GM21515 (cell line): ENCODE data around the gene FAU.

Experiments used
- ATAC-seq: cut with Tn5 transposase; IDR thresholded peaks from one replicate; pipeline ENCODE4 v1.9.1; 2021; ENCODE audit not compliant: unreplicated experiment

The FAU gene

DNA sequence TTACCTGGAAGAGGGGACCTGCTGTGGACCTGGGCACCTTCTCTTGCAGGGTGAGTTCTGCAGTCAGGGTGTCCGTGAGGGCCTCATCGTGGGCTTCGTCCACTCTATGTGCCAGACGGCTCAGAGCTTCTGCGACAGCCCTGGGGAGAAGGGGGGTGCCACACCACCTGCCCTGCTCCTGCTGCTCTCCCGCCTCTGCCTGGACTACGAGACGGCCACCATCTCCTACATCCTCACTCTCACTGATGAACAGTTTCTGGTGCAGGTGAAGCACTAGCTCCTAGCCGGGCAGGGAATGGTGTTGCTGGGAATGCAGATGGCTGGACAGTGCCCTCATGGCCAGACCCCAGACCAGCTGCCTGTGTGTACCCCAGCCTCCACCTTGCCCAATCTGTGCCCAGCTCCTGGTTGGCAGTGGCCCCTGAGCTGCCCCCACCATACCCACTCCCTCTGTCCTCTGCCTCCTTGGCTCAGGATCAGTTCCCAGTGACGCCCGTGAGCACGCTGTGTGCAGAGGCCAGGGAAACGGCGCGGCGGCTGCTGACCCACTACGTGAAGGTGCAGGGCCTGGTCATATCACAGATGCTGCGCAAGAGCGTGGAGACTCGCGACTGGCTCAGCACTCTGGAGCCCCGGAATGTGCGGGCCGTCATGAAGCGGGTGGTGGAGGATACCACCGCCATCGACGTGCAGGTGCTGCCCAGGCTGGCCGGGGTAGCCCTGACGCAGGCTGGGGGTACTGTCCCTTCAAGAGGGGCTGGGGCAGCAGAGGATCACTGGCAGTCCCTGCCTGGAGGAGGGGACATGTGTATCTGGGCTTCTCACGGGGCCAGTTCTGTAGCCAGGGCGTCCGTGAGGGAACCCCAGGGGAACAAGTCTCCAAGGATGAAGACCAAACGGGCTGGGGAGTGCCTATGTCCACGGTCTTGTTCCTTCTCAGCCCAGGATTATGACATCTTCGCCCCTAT lies 12.4 kb downstream of the FAU start:
- ATAC-seq, result no peak

GRCh38 chr11:65108469-65109123 lies 13.3 kb downstream of the FAU start:
- ATAC-seq, result no peak

DNA sequence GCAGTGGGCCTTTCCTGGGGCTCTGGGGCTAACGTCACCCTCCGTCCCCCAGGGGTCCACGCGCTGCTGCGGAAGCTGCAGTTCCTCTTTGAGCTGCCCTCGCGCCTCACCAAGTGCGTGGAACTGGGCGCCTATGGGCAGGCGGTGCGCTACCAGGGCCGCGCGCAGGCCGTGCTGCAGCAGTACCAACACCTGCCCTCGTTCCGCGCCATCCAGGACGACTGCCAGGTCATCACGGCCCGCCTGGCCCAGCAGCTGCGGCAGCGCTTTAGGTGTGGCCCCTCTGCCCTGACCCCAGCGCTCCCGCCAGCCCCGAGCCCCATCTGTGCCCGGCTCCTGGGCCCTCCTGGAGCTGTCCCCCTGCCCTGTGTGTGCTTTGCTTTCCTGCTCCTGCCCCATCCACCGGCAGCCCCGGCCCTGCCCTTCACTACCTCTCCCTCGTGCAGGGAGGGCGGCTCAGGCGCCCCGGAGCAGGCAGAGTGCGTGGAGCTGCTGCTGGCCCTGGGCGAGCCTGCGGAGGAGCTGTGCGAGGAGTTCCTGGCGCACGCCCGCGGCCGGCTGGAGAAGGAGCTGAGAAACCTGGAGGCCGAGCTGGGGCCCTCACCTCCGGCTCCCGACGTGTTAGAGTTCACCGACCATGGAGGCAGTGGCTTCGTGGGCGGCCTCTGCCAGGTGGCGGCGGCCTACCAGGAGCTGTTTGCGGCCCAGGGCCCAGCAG lies 14.0 kb downstream of the FAU start:
- no peak for ATAC-seq

GRCh38 chr11:65107078-65107477 lies 14.9 kb downstream of the FAU start:
- no peak for ATAC-seq

DNA sequence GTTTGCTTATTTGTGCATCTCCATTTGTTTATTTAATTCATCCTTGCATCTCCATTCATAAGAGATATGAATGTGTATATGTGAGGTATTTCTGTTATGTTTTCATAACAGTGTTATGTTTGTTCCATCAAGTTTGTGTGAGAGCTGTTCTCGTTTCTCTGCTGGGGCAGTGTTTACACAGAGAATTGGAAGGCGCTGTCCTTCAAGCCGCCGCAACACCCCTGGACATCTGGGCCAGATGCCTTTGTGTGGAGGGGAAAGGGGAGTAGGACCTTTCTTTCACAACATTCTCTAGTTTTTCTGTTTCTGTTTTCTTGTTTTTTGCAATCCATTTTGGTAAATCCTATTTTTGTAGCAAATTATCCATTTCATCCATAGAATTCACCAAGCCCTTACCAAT lies 17.3 kb downstream of the FAU start:
- ATAC-seq, result no peak

GRCh38 chr11:65103476-65103875 lies 18.5 kb downstream of the FAU start:
- ATAC-seq, result no peak

DNA sequence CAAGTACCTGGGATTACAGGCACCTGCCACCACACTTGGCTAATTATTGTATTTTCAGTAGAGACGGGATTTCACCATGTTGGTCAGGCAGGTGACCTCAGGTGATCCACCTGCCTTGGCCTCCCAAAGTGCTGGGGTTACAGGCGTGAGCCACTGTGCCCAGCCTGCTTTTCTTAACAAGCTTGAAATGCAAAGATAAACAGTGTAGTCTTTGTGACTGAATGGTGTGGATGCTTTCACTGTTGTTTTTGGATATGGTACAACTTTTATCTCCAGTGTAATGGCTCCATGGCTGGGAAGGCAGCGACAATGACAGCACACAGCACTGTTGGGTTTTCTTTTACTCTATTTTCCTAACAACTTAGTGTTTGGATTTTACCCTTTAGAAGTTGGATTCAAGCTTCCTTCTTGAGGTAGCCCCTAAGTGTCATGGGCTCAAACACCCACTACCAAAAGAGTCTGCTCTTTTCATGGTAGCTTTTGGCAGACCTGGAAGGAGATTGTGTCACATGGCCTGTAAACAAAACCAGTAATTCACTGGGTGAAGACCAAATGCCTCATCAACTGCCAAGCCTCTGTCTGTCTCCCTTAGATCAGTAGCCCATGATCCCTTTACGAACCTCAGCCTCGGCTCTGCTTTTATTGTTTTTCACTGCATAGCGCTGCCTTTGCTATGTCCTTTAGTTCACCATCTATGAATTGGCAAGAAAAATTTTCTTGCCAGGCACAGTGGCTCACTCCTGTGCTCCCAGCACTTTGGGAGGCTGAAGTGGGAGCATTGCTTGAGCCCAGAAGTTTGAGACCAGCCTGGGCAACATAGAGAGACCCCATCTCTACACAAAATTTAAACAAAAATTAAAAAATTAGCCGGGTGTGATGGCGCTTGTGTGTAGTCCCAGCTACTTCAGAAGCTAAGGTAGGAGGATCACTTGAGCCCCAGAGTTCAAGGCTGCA lies 19.5 kb downstream of the FAU start:
- ATAC-seq, result no peak

GRCh38 chr11:65100674-65101350 lies 21.1 kb downstream of the FAU start:
- ATAC-seq, result no peak

DNA sequence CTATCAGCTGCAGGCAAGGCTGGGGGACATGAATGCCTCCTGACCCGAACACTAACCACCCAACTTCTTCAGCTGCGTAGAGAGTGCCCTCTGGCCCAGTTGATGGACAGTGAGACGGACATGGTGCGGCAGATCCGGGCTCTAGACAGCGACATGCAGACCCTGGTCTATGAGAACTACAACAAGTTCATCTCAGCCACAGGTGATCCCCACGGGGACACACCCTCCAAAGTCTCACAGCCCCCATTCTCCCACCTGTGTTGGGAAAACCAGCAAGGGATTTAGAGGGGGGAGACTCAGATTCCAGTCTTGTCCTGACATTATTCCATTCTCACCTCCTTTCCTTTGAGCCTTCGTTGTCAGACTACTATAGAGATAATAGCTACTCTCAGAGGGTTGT lies 25.0 kb downstream of the FAU start:
- peak; percentile 5 for ATAC-seq

DNA sequence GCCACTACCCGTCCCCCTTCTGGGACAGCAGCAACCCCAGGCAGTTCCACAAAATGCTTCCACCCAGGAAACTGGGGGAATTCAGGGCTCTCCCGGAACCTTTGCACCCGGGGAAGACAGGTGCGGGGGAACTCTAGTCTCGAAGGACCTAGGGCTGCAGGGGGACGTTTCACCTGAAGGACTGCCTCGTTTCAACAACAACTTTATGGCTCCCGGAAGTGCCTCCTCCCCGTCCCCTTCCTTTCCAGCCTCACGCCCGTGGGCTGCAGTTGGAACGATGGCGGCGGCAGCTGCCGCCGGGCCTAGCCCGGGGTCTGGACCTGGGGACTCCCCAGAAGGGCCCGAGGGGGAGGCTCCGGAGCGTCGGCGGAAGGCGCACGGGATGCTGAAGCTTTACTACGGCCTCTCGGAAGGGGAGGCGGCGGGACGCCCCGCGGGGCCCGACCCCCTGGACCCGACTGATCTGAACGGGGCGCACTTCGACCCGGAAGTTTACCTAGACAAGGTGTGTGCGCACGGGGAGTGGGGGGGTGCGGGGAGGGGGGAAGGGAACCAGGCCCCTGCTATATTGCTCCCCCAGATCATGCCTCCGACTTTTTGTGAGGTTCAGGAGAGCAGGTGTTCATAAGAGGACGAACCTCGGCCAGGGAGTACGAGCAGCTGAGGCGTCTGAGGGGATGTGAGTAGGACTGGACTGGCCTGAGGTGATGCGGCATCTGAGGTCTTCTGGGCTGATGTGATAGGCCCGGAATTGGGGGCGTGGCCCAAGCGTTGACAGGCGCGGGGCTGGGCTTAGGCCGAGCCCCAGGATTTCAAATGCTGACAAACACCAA lies 25.7 kb downstream of the FAU start, which contains the start of gene VPS51:
VPS51 (plus strand) TSS at position 241 of the 833 bp plus-strand sequence; CDS start at position 278, 37 bp downstream.
- ATAC-seq, result peak; percentile 69

GRCh38 chr11:65095427-65095826 lies 26.5 kb downstream of the FAU start:
- ATAC-seq, result no peak

DNA sequence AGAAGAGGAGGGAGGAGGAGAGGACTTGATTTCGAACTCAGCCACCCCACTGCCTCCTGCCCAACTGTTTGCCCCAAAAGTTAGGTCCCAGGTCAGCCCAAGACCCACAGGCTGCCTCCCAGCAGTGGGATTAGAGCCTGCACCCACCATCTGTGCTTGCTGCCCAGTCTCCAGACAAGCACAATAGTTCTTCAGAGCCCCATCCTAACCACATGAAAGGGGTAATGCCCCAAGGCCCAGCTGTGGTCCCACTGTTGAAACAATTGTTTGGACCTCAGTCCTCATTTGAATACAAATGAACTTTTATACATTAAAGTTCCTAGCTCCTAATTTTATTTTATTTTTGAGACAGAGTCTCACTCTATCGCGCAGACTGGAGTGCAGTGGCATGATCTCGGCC lies 31.3 kb downstream of the FAU start:
- ATAC-seq, result no peak

DNA sequence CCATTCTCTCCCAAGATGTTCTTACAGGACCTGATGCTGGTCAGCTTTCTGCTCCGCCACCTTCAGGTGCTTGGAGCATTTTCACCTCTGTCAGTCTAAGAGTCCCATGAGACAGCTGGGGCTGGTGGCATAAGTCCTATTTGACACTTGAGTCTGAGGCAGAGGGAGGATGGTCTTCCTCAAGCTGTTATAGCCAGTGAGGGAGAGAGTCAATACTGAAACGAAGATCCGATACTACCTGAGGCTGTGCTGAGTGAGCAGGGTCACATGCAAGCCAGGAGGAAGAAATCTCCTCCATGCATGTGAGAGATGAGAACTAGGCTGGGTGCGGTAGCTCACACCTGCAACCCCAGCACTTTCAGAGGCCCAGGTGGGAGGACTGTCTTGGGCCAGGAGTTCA lies 32.3 kb downstream of the FAU start:
- no peak for ATAC-seq

- no peak for ATAC-seq
These were observed 34.1 kb downstream of the FAU start for GRCh38 chr11:65087827-65088226.

GRCh38 chr11:65087216-65087615 lies 34.7 kb downstream of the FAU start:
- ATAC-seq, result no peak

DNA sequence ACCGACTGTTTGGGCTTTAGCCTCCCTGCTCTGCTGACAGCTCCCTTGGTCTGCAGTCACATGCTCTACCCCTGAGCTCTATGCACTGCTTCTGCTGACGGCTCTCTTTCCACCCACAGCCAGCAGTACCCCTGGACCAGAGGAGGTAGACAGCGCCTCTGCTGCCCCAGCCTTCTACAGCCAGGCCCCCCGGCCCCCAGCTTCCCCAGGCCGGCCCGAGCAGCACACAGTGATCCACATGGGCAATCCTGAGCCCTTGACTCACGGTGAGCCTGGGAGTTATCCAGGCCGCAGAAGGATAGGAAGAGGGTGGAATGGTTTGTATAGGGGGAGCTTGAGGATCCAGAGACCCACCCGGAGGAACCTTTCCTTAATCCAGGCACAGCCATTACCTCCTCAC lies 35.1 kb downstream of the FAU start:
- no peak for ATAC-seq

DNA sequence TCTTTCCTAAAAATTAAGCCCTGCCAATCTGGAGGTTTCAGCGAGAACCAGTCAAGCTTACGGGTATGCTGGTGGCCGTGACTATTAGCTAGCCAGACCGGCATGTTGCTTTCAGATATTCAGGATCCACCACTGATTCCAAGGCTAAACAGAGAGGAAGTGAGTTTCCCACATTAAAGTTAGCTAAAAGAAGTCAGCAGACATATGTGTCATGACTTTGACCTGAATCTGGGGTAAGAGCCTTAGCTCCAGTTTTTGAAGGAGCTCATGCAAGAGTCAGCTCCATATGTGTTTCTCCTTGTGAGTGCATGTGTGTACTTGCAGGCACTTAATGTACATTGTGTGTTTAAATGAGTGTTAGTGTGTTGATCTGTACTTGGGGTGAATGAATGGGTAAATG lies 36.5 kb downstream of the FAU start:
- no peak for ATAC-seq

DNA sequence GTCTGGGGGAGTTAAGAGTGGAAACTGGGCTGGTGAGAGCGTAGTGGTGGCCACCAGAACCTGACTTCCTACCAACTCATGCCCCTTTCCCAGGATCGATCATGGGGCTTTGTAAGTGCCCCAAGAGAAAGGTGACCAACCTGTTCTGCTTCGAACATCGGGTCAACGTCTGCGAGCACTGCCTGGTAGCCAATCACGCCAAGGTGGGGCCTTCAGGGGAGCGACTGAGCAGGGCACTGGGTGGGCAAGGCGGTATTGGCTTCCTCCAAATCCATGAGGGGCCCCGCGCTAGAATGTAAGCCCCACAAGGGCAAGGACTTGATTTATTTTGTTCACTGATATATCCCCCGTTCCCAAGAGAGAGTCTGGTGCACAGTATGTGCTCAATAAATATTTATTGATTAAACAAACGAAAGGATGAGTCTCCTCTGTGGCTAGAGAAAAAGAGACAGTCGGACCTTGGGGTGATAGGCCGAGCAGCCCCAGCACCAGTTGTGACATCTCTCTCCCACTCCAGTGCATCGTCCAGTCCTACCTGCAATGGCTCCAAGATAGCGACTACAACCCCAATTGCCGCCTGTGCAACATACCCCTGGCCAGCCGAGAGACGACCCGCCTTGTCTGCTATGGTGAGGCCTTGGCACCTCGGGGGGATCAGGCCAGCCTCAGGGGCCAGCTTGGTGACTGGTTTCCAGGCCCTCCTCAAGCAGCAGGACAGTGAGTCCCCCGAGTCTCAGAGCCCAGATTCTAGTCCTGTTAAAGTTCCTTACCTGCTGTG lies 37.1 kb downstream of the FAU start:
- no peak for ATAC-seq
